GM19467 (cell line): ENCODE data around the gene MAPKAPK2.

ENCODE experiments used
- ATAC-seq: cut with Tn5 transposase; IDR thresholded peaks from one replicate; pipeline ENCODE4 v1.9.1; 2021; ENCODE audit warnings: mild to moderate bottlenecking, moderate library complexity; ENCODE audit not compliant: unreplicated experiment

The MAPKAPK2 gene

DNA sequence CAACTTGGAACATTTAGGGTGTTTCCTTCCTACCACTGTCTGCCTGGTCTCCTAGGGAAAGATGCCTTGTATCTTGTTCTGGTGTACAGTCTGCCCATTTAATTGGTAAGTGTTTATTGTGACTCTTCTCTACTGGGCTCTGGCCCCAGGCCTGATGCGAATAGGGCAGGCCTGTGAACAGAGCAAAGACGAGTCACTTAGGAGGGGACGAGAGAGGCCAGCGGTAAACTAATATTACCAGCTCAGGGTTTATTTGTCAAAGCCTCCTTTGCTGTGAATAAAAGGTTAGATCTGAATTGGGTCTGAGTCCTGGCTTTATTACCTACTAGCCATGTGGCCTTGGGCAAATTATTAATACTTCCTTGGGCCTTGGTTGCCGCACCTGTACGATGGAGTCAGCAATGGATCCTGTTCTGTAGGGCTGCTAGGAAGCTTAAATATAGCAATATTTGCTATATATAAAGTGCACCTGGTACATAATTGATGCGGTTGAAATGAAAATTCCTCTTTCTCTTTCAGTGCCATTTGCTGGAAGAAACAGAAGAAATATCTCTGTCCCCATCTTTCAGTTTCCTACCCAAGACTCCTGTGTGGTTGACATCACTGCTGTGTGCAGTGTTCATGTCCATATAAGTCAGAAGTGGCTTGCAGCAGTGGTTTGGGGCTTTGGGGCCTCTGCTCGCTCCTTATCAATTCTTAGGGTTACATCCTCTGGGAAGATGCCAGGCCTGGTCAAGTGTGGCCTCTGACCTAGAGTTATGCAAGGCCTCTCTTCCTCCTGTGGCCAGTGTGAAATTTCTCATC, 32.4 kb downstream of the MAPKAPK2 start:
- ATAC-seq, result peak; percentile 71

DNA sequence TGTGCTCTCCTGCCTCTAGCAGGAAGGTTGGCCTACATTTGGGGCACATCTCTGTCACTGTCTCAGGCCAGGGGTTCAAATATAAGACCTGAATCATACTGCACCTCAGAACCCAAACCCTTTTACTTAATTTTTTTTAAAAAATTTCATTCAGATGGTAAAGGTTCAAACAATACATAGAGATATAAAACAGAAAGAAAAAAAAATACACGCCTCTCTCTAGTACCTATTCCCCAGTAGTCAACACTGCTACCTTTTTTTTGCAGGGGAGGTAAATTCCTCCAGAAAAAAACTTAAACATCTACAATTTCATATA, 32.9 kb downstream of the MAPKAPK2 start:
- ATAC-seq, result no peak

DNA sequence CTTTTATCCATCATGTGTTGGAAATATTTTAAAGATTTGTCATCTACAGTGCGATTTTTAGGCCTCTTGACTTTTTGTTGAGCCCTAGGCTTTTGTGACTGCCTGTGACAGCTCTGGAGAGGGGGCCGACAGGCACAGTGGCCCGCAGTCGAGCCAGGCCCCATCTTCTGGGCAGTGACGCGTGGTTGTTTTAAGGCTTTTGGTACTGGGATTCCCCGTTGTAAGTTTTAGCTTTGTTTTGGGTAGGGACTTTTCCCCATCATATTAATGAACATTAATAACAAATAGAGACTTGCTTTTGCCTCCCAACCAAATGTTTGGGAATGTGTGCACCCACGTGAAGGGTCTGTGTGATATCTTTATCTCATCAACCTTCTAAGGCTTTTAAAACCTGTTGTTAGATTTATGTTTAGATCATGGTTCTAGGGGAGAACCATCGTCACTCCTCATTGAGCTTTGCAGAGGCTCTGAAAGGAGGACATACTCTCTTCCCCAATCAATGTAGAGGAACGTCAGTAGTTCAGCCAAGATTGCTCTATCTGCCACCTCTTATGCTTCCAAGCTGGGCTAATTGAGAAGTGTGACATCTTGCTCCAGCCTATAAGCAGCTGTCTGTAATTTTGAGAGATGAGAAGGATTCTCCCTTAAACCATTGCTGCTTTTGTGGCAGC, 34.6 kb downstream of the MAPKAPK2 start:
- ATAC-seq, result no peak

DNA sequence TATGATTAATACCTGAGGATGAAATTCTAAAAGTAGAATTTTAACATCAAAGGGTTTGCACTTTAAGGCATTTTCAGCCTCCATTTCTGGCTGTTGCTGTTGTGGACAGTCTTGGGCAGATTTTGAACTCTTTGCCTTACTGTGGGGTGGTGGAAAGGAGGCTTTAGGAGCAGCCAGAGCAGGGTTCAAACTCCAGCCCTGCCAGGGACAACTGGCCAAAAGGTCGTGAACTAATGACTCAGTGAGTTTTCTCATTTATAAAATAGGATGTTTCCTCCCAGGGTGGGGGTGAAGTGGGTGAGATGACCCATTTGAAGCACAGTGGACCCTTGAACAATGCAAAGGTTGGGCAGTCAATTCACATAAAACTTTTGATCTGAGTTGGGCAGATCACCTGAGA, 36.7 kb downstream of the MAPKAPK2 start:
- no peak for ATAC-seq

DNA sequence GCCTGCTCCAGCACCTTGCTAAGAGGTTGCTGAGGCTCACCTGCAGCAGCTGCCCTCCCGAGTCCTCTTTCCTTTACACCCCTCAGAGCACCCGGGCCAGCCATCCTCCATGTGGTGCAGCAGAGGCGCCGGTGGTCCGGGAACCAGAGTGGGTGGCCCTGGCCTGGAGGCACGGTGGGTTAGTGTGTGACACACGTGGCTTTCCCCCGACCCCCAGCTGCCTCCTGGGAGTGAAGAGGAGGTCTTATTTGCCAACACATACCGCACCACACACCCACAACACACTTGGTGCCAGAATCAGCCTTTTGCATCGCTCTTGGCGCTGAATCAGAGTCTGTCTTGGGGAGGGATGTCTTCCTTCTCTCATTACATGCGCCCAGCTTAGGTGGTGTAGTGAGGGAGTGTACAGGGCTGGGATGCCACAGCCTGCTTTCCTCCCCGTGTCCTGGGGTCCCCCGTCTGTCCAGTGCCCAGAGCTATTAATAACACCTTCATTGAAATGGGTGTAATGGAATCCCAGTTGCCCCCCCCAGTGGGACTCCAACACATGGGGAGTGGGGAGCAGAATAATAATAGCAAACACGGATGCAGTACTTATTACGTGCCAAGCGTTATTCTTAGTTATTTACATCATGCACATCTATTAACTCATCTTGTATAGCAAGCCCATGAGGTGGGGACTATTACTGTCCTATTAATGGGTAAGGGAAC, 38.2 kb downstream of the MAPKAPK2 start:
- ATAC-seq, result no peak

DNA sequence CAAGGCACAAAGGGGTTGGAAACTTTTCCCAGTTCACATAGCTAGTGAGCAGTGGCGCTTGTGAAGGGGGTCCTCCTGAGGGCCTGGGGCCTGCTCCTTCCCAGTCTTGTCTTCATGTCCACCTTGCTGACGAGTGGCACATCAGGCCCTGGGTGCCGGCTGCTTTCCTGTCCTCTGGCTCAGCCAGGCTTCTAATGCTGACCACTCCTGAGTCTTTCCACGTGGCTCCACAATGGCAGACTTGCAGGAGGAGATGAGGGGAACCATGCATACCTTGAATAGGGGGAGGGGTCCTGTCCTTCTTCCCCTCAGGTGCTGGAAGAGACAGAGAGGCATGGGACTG, 38.7 kb downstream of the MAPKAPK2 start:
- no peak for ATAC-seq

DNA sequence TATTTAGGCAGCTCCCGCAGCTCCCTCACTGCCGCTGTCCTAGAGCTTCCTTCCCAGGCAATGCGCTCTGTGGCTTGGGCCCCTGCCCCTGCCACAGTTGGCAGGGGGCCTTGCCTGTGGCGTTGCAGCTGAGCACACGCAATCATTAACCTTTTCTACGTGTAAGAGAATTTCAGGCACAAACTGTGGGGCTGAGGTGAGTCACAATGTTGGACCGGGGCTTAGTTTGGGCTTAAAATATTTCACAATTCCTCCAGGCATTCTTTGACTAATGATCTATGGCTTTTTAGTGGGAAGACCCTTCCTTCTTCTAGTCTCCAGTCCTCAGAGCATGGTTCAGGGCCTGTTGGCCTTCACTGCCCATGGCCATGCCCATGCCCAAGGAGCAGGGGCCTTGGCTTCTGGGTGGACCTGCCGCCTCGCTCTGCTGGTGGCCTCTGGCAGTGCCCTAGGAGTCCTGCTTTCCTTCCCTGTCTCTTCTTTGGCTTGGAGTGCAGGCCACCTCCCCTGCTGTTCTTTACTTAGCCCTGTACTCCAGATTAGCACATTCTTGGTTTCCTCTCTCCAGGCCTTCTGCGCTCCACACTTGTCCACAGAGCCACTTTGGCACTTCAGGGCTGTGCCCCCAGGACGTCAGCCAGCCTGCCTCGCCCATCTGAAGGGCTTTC, 39.2 kb downstream of the MAPKAPK2 start:
- no peak for ATAC-seq

DNA sequence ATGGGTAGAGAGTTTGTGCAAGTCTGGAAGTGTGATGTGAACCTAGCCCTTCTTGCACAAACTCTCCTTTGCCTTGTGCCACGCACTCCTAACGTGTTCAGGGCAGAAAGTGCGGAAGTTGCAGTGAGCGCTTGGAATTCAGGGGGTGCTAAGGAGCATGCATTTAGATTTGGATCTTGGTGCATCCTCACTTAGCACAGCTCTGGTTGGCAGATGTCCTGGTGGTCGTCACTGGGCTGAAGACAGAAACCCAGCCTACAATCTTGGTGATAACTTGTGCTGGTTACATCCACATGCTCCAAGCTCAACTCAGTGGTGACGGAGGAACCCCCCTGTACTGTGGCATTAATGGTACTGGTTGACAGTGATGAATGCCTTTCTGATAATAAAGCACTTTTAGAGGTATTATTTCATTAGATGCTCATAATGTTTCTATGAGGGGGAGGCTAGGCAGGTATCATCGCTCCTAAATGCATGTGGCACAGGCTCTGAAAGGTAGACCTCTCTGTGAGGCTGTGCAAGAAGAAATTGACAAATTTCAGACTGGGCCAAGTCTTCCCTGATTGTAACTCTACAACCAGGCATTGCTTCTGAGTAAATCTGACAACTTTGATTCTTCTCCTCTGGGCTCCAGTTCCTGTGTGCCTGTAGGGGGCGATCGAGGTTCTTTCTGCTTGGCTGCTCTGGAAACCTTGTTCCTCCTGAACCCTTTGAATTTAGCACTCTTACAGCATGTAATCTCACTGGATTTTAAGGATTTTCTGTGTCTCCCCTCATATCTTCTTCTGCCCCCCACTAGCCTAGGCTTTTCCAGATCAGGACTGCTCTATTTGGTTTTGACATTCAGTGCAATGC, 40.6 kb downstream of the MAPKAPK2 start:
- ATAC-seq, result no peak

DNA sequence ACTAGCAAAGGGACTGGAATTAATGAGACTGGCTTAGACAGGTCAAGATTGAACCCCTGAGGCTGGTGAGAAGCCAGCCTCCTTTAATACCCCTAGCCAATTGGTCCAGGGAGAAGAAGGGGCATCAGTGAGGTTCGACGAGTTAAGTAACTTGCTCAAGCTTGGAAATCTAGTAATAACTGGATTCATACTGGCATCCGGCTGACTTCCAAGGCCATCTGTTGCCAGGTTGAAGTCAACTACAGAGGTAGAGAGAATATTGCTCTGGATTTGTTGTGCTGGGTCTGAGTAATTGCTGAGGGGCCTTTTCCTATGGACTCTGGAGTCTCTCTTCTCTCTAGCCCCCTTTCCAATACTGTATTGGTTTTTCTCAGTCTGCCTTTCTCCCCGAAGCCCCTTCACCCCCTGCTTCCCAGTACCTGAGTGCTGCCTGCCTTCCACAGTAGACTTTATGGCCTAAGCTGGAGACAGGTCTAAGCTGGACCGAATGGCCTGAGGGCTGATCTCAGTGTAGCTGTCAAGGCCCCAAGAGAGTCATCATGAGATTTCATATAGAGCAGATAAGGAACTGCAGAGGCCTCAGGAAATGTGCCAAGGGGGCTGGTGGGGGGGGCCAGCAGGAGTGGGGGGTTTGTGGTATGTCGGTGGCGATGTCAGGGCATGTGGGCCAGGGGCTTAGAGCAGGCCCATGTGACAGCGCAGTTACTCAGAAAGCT, 43.4 kb downstream of the MAPKAPK2 start:
- ATAC-seq, result no peak

DNA sequence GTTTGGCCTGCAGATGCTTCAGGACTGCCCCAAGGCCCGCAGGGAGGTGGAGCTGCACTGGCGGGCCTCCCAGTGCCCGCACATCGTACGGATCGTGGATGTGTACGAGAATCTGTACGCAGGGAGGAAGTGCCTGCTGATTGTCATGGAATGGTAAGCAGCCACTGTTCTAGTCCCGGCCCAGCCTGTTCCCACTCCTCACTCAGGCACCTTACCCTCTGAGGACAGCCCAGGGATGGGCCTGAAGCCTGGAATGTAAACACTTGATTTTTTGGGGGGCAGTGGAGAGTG, 43.9 kb downstream of the MAPKAPK2 start:
- ATAC-seq, result no peak

DNA sequence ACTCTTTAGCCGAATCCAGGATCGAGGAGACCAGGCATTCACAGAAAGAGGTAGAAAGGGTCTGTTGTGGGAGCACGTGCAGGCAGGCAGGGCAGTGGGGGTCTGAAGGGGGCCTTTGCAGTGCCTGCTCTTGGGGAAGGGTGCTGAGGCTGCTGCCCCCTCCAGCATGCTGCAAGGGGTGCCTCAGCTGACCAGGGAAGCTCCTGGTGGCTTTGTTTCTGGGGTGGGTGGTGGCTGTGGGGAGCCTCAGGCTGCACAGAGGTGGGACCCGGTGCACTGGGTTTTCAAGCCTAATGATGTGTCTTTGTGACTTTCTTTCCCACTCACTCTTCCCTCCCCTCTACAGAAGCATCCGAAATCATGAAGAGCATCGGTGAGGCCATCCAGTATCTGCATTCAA, 44.3 kb downstream of the MAPKAPK2 start:
- ATAC-seq, result no peak

DNA sequence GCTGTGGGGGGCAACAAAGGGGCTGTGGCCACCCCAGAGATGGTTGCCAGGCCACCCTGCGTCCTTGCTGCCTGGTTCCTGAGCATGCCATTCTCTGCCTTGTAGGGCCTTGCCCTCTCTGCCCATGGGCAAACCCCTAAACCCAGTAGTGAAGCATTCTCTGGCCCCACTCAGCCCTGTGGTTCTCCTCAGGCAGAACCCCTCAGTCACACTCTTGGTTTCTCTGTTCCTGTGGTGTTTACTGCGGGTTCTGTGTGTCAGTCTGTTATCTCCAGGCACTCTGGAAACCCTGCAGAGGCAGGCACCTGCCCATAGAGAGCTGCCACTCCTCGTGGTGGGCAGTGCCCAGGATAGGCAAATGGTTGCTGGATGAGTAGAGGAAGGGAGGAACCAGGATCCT, 44.8 kb downstream of the MAPKAPK2 start:
- ATAC-seq, result no peak

DNA sequence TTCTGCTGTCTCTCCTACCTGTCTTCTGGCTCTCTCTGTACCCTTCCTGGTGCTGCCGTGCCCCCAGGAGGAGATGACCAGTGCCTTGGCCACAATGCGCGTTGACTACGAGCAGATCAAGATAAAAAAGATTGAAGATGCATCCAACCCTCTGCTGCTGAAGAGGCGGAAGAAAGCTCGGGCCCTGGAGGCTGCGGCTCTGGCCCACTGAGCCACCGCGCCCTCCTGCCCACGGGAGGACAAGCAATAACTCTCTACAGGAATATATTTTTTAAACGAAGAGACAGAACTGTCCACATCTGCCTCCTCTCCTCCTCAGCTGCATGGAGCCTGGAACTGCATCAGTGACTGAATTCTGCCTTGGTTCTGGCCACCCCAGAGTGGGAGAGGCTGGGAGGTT, 47.8 kb downstream of the MAPKAPK2 start:
- no peak for ATAC-seq

DNA sequence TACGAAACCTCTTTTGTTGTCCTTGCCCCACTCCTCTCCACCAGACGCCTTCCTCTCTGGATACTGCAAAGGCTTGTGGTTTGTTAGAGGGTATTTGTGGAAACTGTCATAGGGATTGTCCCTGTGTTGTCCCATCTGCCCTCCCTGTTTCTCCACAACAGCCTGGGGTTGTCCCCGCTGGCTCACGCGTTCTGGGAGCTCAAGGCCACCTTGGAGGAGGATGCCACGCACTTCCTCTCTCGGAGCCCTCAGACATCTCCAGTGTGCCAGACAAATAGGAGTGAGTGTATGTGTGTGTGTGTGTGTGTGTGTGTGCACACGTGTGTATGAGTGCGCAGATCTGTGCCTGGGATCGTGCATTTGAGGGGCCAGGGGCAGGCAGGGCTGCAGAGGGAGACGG, 48.3 kb downstream of the MAPKAPK2 start:
- no peak for ATAC-seq

DNA sequence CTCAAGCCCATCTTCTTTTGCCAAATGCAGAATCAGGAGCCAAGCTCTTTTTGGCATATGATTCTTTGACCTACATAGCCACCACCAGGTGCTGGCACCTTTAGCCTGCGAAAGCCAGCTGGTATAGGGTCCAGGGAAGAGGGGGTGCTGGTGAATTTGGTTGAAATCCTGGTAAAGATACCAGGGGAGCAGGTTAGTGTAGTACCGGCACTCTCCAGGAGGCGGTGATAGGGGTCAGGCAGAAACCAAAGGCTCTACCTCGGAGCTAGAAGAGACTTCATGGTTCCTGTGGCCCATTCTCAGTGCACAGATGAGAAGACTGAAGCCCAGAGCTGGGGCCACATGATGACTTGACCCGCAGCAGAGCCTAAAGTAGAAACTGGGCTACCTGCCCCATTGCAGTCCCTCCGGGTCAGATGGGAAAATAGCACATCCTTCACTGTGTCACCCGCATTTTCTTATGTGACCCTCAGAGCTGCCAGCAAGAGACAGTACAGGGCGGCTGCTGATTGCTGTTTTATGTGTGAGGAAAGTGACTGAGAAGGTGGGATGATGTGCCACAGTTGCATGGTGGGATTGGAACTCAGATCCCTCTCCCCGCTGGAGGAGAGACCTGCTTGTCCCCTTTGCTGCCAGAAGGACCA, 49.9 kb downstream of the MAPKAPK2 start:
- no peak for ATAC-seq

DNA sequence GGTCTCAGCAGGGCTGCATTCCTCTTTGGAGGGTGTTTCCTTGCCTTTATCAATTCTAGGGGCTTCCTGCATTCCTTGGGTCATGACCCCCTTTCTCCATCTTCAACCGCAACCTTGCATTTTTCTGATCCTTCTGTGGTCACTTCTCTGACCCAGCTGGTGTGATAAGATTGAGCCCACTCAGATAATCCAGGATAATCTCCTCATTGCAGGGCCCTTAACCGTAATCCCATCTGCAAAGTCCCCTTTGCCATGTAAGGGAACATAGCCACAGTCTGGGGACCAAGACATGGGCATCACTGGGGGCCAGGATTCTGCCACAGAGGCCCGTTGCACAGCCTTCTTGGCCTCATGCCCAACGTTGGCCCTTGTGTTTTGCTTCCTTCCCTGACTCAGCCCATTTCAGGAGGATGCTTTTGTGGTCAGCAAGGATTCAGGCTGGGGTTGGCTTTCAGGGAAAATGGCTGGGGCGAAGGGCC, 50.9 kb downstream of the MAPKAPK2 start:
- no peak for ATAC-seq

DNA sequence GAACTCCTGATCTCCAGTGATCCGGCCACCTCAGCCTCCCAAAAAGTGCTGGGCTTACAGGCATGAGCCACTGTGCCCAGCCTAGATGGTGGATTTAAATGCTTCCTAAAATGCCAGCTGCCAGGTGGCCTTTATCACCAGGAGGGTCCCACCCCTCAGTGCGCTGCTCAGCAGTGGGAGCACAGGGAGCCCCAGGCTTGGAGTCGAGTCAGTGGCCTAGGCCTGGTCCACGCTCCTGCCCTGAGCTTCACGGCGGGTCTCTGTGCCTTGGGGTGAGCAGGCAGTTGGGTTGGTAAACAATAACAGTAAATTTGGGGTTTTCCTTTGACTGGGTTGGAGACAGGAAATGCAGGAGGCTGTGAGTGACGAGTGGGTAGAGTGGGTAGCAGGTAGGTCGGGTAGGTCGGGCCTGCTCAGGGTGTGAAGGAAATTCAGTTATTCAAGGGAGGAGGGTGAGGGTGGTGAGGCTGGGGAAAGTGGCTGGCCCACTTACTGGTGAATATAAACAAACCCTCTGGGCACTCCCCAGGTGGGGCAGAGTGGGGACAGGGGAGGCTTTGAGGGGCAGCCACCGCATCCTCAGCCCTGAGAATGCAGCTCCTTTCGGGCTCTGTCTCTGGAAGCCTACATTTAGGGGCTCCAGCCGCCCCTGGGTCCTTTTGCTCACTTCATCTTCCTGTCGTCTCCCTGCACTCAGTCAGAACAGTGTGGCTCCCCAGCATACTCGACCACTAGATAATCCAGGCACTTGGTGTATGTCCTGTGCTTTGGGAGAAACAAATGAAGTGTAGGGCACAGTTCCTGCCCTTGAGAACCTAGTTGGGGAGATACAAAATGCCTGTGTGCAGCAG, 52.4 kb downstream of the MAPKAPK2 start:
- no peak for ATAC-seq

DNA sequence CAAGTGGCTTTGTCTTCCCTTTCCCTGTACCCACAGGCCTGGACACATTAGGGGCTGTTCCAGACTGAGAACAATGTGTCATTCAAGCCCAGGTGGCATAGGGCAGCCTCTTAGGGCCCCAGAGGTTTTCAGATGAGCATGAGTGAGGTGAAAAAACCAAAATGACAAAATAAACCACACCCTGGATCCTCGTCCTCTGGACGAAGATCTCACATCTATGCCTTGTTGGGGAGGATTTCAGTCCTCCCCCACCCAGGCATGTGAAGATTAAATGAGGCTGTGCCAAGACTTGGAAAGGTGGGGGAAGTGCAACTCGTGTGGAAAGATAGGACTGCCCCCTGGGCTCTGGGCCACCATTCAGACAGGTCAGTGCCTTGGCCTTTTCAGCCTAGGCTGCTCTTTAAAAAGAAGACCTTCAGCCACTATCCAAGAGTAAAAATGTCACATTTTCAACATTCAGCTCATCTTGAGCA, 53.1 kb downstream of the MAPKAPK2 start:
- no peak for ATAC-seq
